ENCODE results near the gene DDX5.
A peak's percentile ranks its signal among the peaks of the same experiment; 100 is the strongest.

DDX5 gene

GRCh38 chr17:64531955-64532371, 25.9 kb upstream of the DDX5 start:
- no peak overlapping the region for H3K4me3 ChIP-seq (ENCODE audit: low read length)
- no peak for TF ChIP-seq ZNF274 (IDR thresholded peaks at IDR 0.05; ENCODE audit: low read depth, low read length)

GRCh38 chr17:64529221-64529620, 23.1 kb upstream of the DDX5 start:
- TF ChIP-seq ZNF274 (IDR thresholded peaks at IDR 0.05; ENCODE audit: low read depth, low read length) = no peak

GRCh38 chr17:64527914-64528313, 21.8 kb upstream of the DDX5 start:
- H3K4me3 ChIP-seq (ENCODE audit: low read length) = no peak overlapping the region
- no peak for TF ChIP-seq ZNF274 (IDR thresholded peaks at IDR 0.05; ENCODE audit: low read depth, low read length)

More at GRCh38 chr17:64529221-64529620, 23.1 kb upstream of the DDX5 start:
- no peak overlapping the region for H3K4me3 ChIP-seq (ENCODE audit: low read length)

- no peak for TF ChIP-seq ZNF274 (IDR thresholded peaks at IDR 0.05; ENCODE audit: low read depth, low read length)
- no peak overlapping the region for H3K4me3 ChIP-seq (ENCODE audit: low read length)
Measured at GRCh38 chr17:64520359-64520758, 14.3 kb upstream of the DDX5 start.

GRCh38 chr17:64519601-64520000, 13.5 kb upstream of the DDX5 start:
- no peak for TF ChIP-seq ZNF274 (IDR thresholded peaks at IDR 0.05; ENCODE audit: low read depth, low read length)
- H3K4me3 ChIP-seq (ENCODE audit: low read length) = no peak overlapping the region

- no peak for TF ChIP-seq ZNF274 (IDR thresholded peaks at IDR 0.05; ENCODE audit: low read depth, low read length)
- no peak overlapping the region for H3K4me3 ChIP-seq (ENCODE audit: low read length)
Measured at GRCh38 chr17:64515829-64516228, 9.7 kb upstream of the DDX5 start.

- TF ChIP-seq ZNF274 (IDR thresholded peaks at IDR 0.05; ENCODE audit: low read depth, low read length) = no peak
- H3K4me3 ChIP-seq (ENCODE audit: low read length) = no peak overlapping the region
Measured at GRCh38 chr17:64515419-64515818, 9.3 kb upstream of the DDX5 start.

GRCh38 chr17:64509179-64509578, 3.1 kb upstream of the DDX5 start:
- no peak overlapping the region for H3K4me3 ChIP-seq (ENCODE audit: low read length)
- TF ChIP-seq ZNF274 (IDR thresholded peaks at IDR 0.05; ENCODE audit: low read depth, low read length) = no peak

- H3K4me3 ChIP-seq (ENCODE audit: low read length) = no peak overlapping the region; the same call in 1 of the 2 replicates
- no peak for TF ChIP-seq ZNF274 (IDR thresholded peaks at IDR 0.05; ENCODE audit: low read depth, low read length)
Measured at GRCh38 chr17:64508683-64509082, 2.6 kb upstream of the DDX5 start.

- peak overlapping the region; percentile 95 for H3K4me3 ChIP-seq (ENCODE audit: low read length)
- TF ChIP-seq ZNF274 (IDR thresholded peaks at IDR 0.05; ENCODE audit: low read depth, low read length) = no peak
Measured at GRCh38 chr17:64507413-64507782, 1.3 kb upstream of the DDX5 start.

GRCh38 chr17:64506576-64507412, 705 bp upstream of the DDX5 start, which contains the start of gene CEP95:
CEP95 (plus strand) TSS chr17:64506977; CDS start chr17:64507098, 121 bp downstream.
- no peak for TF ChIP-seq ZNF274 (IDR thresholded peaks at IDR 0.05; ENCODE audit: low read depth, low read length)
- H3K4me3 ChIP-seq (ENCODE audit: low read length) = peak within 1 kb of the TSS; percentile 95

GRCh38 chr17:64505340-64506200, 519 bp downstream of the DDX5 start:
- H3K4me3 ChIP-seq (ENCODE audit: low read length) = peak overlapping the region; percentile 95
- TF ChIP-seq ZNF274 (IDR thresholded peaks at IDR 0.05; ENCODE audit: low read depth, low read length) = no peak

GRCh38 chr17:64504769-64505339, 1.2 kb downstream of the DDX5 start:
- H3K4me3 ChIP-seq (ENCODE audit: low read length) = peak overlapping the region; percentile 95
- TF ChIP-seq ZNF274 (IDR thresholded peaks at IDR 0.05; ENCODE audit: low read depth, low read length) = no peak

All from GM08714 (cell line).